ENCODE data around the gene CCND2. TPM values are rescaled to one million over a fixed set of nuclear protein-coding genes. Genes with fewer than 3 reads are reported as not detected.

CCND2 gene
- total RNA-seq, 1 experiment from 2014 or later: not detected

DNA sequence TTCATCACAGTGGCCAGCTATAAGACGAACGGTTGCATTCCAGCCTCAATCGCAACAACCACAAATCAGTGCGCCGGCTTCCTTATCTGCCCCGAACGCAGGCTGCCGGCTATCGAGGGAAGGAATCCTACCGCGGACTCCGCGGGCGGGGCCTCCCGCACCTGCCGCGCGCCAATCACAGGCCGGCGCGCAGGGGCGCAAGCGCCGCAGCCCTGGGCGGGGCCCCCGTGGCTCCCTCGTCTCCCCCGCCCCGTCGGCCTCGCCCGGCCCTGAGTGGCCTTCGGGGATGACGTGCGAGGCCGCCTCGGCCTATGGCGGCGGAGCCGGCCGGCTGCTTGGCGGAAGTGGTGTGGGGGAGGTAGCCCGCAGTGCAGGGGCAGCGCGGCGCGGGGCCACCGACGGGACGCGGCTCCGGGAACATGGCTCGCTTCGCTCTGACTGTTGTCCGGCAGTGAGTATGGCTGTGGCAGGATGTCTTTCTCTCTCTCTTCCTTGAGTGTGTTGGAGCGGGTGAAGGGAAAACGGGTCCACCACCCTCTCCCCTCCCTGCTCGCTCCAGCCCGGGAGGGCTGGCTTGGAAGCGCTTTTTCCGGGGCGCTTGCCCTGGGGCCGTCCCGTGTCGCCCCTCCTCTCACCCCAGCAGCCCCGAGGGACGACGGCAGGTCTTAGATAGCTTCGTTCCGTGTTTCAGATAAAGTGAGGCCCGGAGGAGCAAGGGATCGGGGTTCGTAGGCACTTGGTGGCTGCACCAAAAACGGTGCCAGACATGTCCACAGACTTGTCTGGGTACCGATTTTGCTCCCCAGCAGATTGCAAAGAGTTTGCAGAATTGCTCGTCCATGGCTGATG, 47.5 kb downstream of the CCND2 start, which contains the start of gene TIGAR:
Gene TIGAR (plus strand): TSS at position 361 of the 849 bp plus-strand sequence. CDS start 59 bp downstream, at position 420.
- ChIA-PET POLR2A (ENCODE audit: unreplicated experiment) (no interaction called here), CTCF (no interaction called here)
- TF ChIP-seq EZH2phosphoT487 (IDR thresholded peaks at IDR 0.05; ENCODE audit: borderline replicate concordance, low read length) (no peak), EZH2 (IDR thresholded peaks at IDR 0.05; ENCODE audit: low read length, unreplicated experiment) (no peak)
- Histone ChIP-seq H3K9me3 (ENCODE audit: low read length) (no peaks in the 10 kb centered on the region), H3K27me3 (ENCODE audit: low read length) (no peaks in the 10 kb centered on the region), H3K79me2 (ENCODE audit: low read length) (peaks cover 28% of the 10 kb centered on the region), H3K4me3 (ENCODE audit: low read length) (peak within 1 kb of the TSS; percentile 95), H3K4me2 (ENCODE audit: low read length) (peak within 1 kb of the TSS; percentile 97), H3K36me3 (ENCODE audit: low read depth, low read length) (no peaks in the 10 kb centered on the region), H4K20me1 (ENCODE audit: low read length) (no peaks in the 10 kb centered on the region), H2AFZ (ENCODE audit: low read length) (peak within 1 kb of the TSS; percentile 93), H3K9ac (ENCODE audit: low read length) (peak within 1 kb of the TSS; percentile 89), H3K9me2 (replicated peaks; ENCODE audit: low read length) (no peaks in the 10 kb centered on the region), H3K4me1 (ENCODE audit: insufficient read depth, low read length) (peaks cover 11% of the 10 kb centered on the region), H3F3A (ENCODE audit: low read length, unreplicated experiment) (no peaks in the 10 kb centered on the region), H3K27ac (ENCODE audit: low read length) (no peak within 1 kb of the TSS)
- peak; percentile 92 for DNase-seq
- ATAC-seq: peak; percentile 98
- BruUV-seq (replicated peaks): TSS peak; percentile 76
- intact Hi-C loops (cut with micrococcal nuclease): no loop called here

DNA sequence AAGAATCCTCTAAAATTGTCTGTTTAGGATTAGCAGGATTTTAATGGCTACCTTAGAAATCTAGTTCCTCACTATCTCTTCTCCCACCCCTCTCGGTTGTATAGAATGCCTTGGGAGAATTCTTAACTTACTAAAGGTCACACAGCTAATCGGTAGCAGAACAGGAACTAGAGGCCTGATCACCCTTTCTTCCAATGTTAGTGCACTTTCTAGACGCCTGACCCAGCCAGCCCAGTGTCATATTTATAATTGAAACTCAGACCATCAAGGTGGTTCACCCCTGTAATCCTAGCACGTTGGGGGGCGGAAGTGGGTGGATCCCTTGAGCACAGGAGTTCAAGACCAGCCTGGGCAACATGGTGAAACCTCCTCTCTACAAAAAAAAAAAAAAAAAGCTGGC, 49.2 kb downstream of the CCND2 start:
- no peak overlapping the region for H3K9ac ChIP-seq (ENCODE audit: low read length)
- no peaks in the 10 kb centered on the region for H3K36me3 ChIP-seq (ENCODE audit: low read depth, low read length)
- peaks cover 28% of the 10 kb centered on the region for H3K79me2 ChIP-seq (ENCODE audit: low read length)
- no peaks in the 10 kb centered on the region for H3K9me3 ChIP-seq (ENCODE audit: low read length)
- no peaks in the 10 kb centered on the region for H3F3A ChIP-seq (ENCODE audit: low read length, unreplicated experiment)
- intact Hi-C loops (cut with micrococcal nuclease): no loop called here
- no peak overlapping the region for H2AFZ ChIP-seq (ENCODE audit: low read length)
- H3K27me3 ChIP-seq (ENCODE audit: low read length): no peaks in the 10 kb centered on the region
- H3K4me3 ChIP-seq (ENCODE audit: low read length): no peak overlapping the region
- DNase-seq: no peak
- H3K27ac ChIP-seq (ENCODE audit: low read length): no peak overlapping the region
- ChIA-PET POLR2A (ENCODE audit: unreplicated experiment) (no interaction called here), CTCF (no interaction called here)
- H3K4me1 ChIP-seq (ENCODE audit: insufficient read depth, low read length): peaks cover 11% of the 10 kb centered on the region
- TF ChIP-seq EZH2phosphoT487 (IDR thresholded peaks at IDR 0.05; ENCODE audit: borderline replicate concordance, low read length) (no peak), EZH2 (IDR thresholded peaks at IDR 0.05; ENCODE audit: low read length, unreplicated experiment) (no peak)
- TF ChIP-seq, protein P1, sequence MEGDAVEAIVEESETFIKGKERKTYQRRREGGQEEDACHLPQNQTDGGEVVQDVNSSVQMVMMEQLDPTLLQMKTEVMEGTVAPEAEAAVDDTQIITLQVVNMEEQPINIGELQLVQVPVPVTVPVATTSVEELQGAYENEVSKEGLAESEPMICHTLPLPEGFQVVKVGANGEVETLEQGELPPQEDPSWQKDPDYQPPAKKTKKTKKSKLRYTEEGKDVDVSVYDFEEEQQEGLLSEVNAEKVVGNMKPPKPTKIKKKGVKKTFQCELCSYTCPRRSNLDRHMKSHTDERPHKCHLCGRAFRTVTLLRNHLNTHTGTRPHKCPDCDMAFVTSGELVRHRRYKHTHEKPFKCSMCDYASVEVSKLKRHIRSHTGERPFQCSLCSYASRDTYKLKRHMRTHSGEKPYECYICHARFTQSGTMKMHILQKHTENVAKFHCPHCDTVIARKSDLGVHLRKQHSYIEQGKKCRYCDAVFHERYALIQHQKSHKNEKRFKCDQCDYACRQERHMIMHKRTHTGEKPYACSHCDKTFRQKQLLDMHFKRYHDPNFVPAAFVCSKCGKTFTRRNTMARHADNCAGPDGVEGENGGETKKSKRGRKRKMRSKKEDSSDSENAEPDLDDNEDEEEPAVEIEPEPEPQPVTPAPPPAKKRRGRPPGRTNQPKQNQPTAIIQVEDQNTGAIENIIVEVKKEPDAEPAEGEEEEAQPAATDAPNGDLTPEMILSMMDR (conservative IDR thresholded peaks at IDR 0.05; ENCODE audit: low read depth, low read length): no peak
- no peaks in the 10 kb centered on the region for H4K20me1 ChIP-seq (ENCODE audit: low read length)
- no peaks in the 10 kb centered on the region for H3K9me2 ChIP-seq (replicated peaks; ENCODE audit: low read length)
- no TSS peak for BruUV-seq (replicated peaks)
- H3K4me2 ChIP-seq (ENCODE audit: low read length): 0 out of 2 replicates have a peak overlapping the region, but pooled peaks have one; percentile 97
- ATAC-seq: no peak

Other genes with a start within 250 kb of the CCND2 start
- 3.7 and 4.6 TPM in 2 replicates for gene TIGAR, start 47.5 kb downstream of the CCND2 start, total RNA-seq (2014; rRNA removed)
- not detected in 2 replicates for gene FGF23, start 106.0 kb downstream of the CCND2 start, total RNA-seq (2014; rRNA removed)
- not detected in 2 replicates for gene FGF6, start 172.1 kb downstream of the CCND2 start, total RNA-seq (2014; rRNA removed)